OCI-LY1 (cell line): ENCODE results near the gene C12orf56.

Experiments used
- CTCF ChIP-seq: fragments of 200-600 bp; sonication (generic), shearing (Covaris generic); IDR thresholded peaks from 2 replicates; pipeline ENCODE4 v1.5.1; 2017; ENCODE audit warnings: mild to moderate bottlenecking, antibody characterized with exemption, low read length, moderate library complexity, mixed read lengths
- EZH2 ChIP-seq: fragments of 200-600 bp; sonication (generic), shearing (Covaris generic); IDR thresholded peaks from 2 replicates; pipeline ENCODE4 v1.8.0; 2017; ENCODE audit warnings: borderline replicate concordance, mixed run types, mild to moderate bottlenecking, antibody characterized with exemption, low read length, moderate library complexity, mixed read lengths

- TF ChIP-seq CTCF (no peak), EZH2 (no peak)
Observed at GRCh38 chr12:64413884-64414283, 23.3 kb upstream of the C12orf56 start.
